HepG2 (cell line): ENCODE measurements around the gene VSX1. TPM values are rescaled to one million over a fixed set of nuclear protein-coding genes. Genes with fewer than 3 reads are reported as not detected.
A peak's percentile ranks its signal among the peaks of the same experiment; 100 is the strongest.

Source experiments
- CERS6 ChIP-seq: sonication (generic); formaldehyde crosslinking; IDR thresholded peaks from 2 replicates; pipeline ENCODE4 v1.5.0; 2020; ENCODE audit warnings: missing genetic modification reagents
- DPF2 ChIP-seq: sonication (generic); formaldehyde crosslinking; IDR thresholded peaks from 2 replicates; pipeline ENCODE4 v1.4.0; 2020; ENCODE audit warnings: mild to moderate bottlenecking, low read depth, missing genetic modification reagents, borderline replicate concordance
- EZH2 ChIP-seq: conservative IDR thresholded peaks from 2 replicates; pipeline ENCODE4 v1.6.1; 2012; ENCODE audit warnings: mild to moderate bottlenecking, low read depth, low read length, moderate library complexity
- GPN1 ChIP-seq: sonication (generic); formaldehyde crosslinking; IDR thresholded peaks from 2 replicates; pipeline ENCODE4 v1.5.1; 2020; ENCODE audit warnings: missing genetic modification reagents, borderline replicate concordance
- MAF1 ChIP-seq: sonication (generic); formaldehyde crosslinking; IDR thresholded peaks from 2 replicates; pipeline ENCODE4 v1.5.0; 2020; ENCODE audit warnings: missing genetic modification reagents, borderline replicate concordance
- MED8 ChIP-seq: sonication (generic); formaldehyde crosslinking; IDR thresholded peaks from 2 replicates; pipeline ENCODE4 v1.8.1; 2023; ENCODE audit warnings: mild to moderate bottlenecking, missing genetic modification reagents; ENCODE audit not compliant: insufficient replicate concordance
- SMC3 ChIP-seq: IDR thresholded peaks from 2 replicates; pipeline ENCODE4 v1.6.1; 2011; ENCODE audit warnings: low read length, improper control_type of control experiment
- STAT5B ChIP-seq: sonication (generic); formaldehyde crosslinking; IDR thresholded peaks from 2 replicates; pipeline ENCODE4 v1.4.0; 2020; ENCODE audit warnings: missing genetic modification reagents
- TCF12 ChIP-seq, 2 experiments: fragments of 450-650 bp in 1 of 2; sonication (generic) in 1 of 2; formaldehyde crosslinking in 1 of 2; IDR thresholded peaks; 2 replicates each; pipeline versions ENCODE4 v1.6.1 to v1.8.0; 2017 to 2022; ENCODE audit warnings: antibody characterized with exemption in 1 of 2, mild to moderate bottlenecking in 1 of 2, missing genetic modification reagents in 1 of 2, moderate library complexity in 1 of 2
- ZBTB46 ChIP-seq: sonication (generic); formaldehyde crosslinking; IDR thresholded peaks from 2 replicates; pipeline ENCODE4 v1.4.0; 2020; ENCODE audit warnings: mild to moderate bottlenecking, missing genetic modification reagents, borderline replicate concordance
- ZBTB49 ChIP-seq: sonication (generic); formaldehyde crosslinking; IDR thresholded peaks from 2 replicates; pipeline ENCODE4 v1.4.0; 2020; ENCODE audit warnings: missing genetic modification reagents, borderline replicate concordance
- ZNF101 ChIP-seq: sonication (generic); formaldehyde crosslinking; IDR thresholded peaks from 2 replicates; pipeline ENCODE4 v1.4.0; 2020; ENCODE audit warnings: mild to moderate bottlenecking, low read depth, missing genetic modification reagents, borderline replicate concordance
- ZNF253 ChIP-seq: sonication (generic); formaldehyde crosslinking; IDR thresholded peaks from 2 replicates; pipeline ENCODE4 v1.8.0; 2022; ENCODE audit warnings: mild to moderate bottlenecking, missing genetic modification reagents, borderline replicate concordance
- ZNF275 ChIP-seq: sonication (generic); formaldehyde crosslinking; IDR thresholded peaks from 2 replicates; pipeline ENCODE4 v1.8.0; 2022; ENCODE audit warnings: missing genetic modification reagents, mild to moderate bottlenecking, inconsistent platforms, borderline replicate concordance
- ZNF629 ChIP-seq: sonication (generic); formaldehyde crosslinking; conservative IDR thresholded peaks from 2 replicates; pipeline ENCODE4 v1.5.0; 2020; ENCODE audit warnings: missing genetic modification reagents
- ZNF7 ChIP-seq: IDR thresholded peaks from 2 replicates; pipeline ENCODE4 v1.6.1; 2016; ENCODE audit warnings: missing biosample characterization, missing genetic modification reagents
- ZNF75D ChIP-seq: sonication (generic); formaldehyde crosslinking; IDR thresholded peaks from 2 replicates; pipeline ENCODE4 v1.8.1; 2023; ENCODE audit warnings: missing genetic modification reagents, mild to moderate bottlenecking, borderline replicate concordance
- ZNF773 ChIP-seq: sonication (generic); formaldehyde crosslinking; IDR thresholded peaks from 2 replicates; pipeline ENCODE4 v1.4.0; 2020; ENCODE audit warnings: missing genetic modification reagents, borderline replicate concordance
- ZNF790 ChIP-seq: sonication (generic); formaldehyde crosslinking; IDR thresholded peaks from 2 replicates; pipeline ENCODE4 v1.8.0; 2022; ENCODE audit warnings: missing genetic modification reagents, mild to moderate bottlenecking, borderline replicate concordance
- polyA plus RNA-seq, 8 experiments: library from polyadenylated mRNA; depleted of rRNA in 3 of 8; stranded (reverse) in 7 of 8; unstranded in 1 of 8; fragments of >200 nt; fragmentation: Illumina TruSeq in 4 of 8; extraction: Trizol in 4 of 8; gene quantifications; 2 replicates each; pipeline versions ENCODE4 v1.2.1 to v1.2.3, GENCODE V29; 2011 to 2016; ENCODE audit warnings: low read depth in 4 of 8, missing spikeins in 1 of 8, mixed read lengths in 1 of 8; ENCODE audit not compliant: insufficient read depth in 1 of 8
- total RNA-seq, 5 experiments: library from RNA; depleted of rRNA; stranded (reverse); fragments of >200 nt; fragmentation: Illumina TruSeq; extraction: Trizol; gene quantifications; 2 replicates each; pipeline ENCODE4 v1.2.3, GENCODE V29; 2016; ENCODE audit warnings: low read depth in 1 of 5

VSX1 gene
- total and polyA plus RNA-seq, 2 of the 13 experiments (the other 11 are each of a cell fraction or from before 2014, with no cell fraction given): 0.04 TPM; not detected in 1

- no peak for TF ChIP-seq TCF12 (IDR thresholded peaks at IDR 0.05)
- no peak for TF ChIP-seq TCF12 (CRISPR knock-in tag; IDR thresholded peaks at IDR 0.05)
- TF ChIP-seq ZBTB46 (CRISPR knock-in tag): no peak
- TF ChIP-seq ZNF629: 0 out of 2 replicates have a peak, but pooled peaks have one; percentile 35
- TF ChIP-seq EZH2: no peak
- no peak for TF ChIP-seq ZNF790
- TF ChIP-seq GPN1 (CRISPR knock-in tag): no peak
- TF ChIP-seq ZNF253: no peak
- no peak for TF ChIP-seq STAT5B (CRISPR knock-in tag)
- TF ChIP-seq ZNF75D (CRISPR knock-in tag): no peak
- no peak for TF ChIP-seq CERS6 (CRISPR knock-in tag)
- TF ChIP-seq ZNF7 (CRISPR knock-in tag): no peak
- 0 out of 2 replicates have a peak, but pooled peaks have one; percentile 20 for TF ChIP-seq DPF2
- no peak for TF ChIP-seq SMC3
- peak; percentile 56 for TF ChIP-seq MED8
- peak; percentile 73; the same call in 1 of the 2 replicates for TF ChIP-seq ZNF773 (CRISPR knock-in tag)
- TF ChIP-seq ZNF275 (CRISPR knock-in tag): no peak; the same call in 1 of the 2 replicates
- TF ChIP-seq ZNF101: no peak
- TF ChIP-seq ZBTB49 (CRISPR knock-in tag): no peak; the same call in 1 of the 2 replicates
- peak; percentile 68; the same call in 1 of the 2 replicates for TF ChIP-seq MAF1
These were observed 49.3 kb downstream of the VSX1 start (continued) for GRCh38 chr20:25032478-25033264.
